KMS-11 (cell line): Measurements from ENCODE around the gene UHRF2.

ENCODE experiments used
- H2AFZ ChIP-seq: fragments of 200-600 bp; sonication (generic); 2 replicates; pipeline ENCODE4 v1.6.1; 2016; ENCODE audit warnings: antibody characterized with exemption, mixed run types, low read depth
- H3K27ac ChIP-seq: fragments of 200-600 bp; sonication (generic); 2 replicates; pipeline ENCODE4 v1.6.1; 2016; ENCODE audit warnings: mild to moderate bottlenecking, mixed run types
- H3K27me3 ChIP-seq: fragments of 200-600 bp; sonication (generic); 2 replicates; pipeline ENCODE4 v1.6.1; 2017; ENCODE audit warnings: mild to moderate bottlenecking, low read depth, mixed run types, moderate library complexity; ENCODE audit not compliant: insufficient read depth
- H3K36me3 ChIP-seq: fragments of 200-600 bp; sonication (generic); 2 replicates; pipeline ENCODE4 v1.6.1; 2017; ENCODE audit warnings: mild to moderate bottlenecking, mixed run types; ENCODE audit not compliant: insufficient read depth
- H3K4me1 ChIP-seq: fragments of 200-600 bp; sonication (generic); 2 replicates; pipeline ENCODE4 v1.6.1; 2016; ENCODE audit warnings: mild to moderate bottlenecking, low read depth, mixed run types; ENCODE audit not compliant: poor library complexity, severe bottlenecking
- H3K4me2 ChIP-seq: fragments of 200-600 bp; sonication (generic); 2 replicates; pipeline ENCODE4 v1.7.0; 2016; ENCODE audit warnings: mild to moderate bottlenecking, mixed run types
- H3K4me3 ChIP-seq: fragments of 200-600 bp; sonication (generic); IDR thresholded peaks from 2 replicates; pipeline ENCODE4 v1.6.1; 2017; ENCODE audit warnings: low read depth, low read length, mixed read lengths; ENCODE audit not compliant: insufficient read depth
- H3K79me2 ChIP-seq: fragments of 200-600 bp; sonication (generic); 2 replicates; pipeline ENCODE4 v1.6.1; 2016; ENCODE audit warnings: low read depth, mixed run types; ENCODE audit not compliant: insufficient read depth
- H3K9ac ChIP-seq: fragments of 200-600 bp; sonication (generic); 2 replicates; pipeline ENCODE4 v1.6.1; 2016; ENCODE audit warnings: mild to moderate bottlenecking, mixed run types
- H4K20me1 ChIP-seq: fragments of 200-600 bp; sonication (generic); 2 replicates; pipeline ENCODE4 v1.6.1; 2016; ENCODE audit warnings: mild to moderate bottlenecking, mixed run types; ENCODE audit not compliant: insufficient read depth
- CTCF ChIP-seq: fragments of 200-600 bp; sonication (generic); conservative IDR thresholded peaks from 2 replicates; pipeline ENCODE4 v1.6.1; 2017; ENCODE audit warnings: low read depth, mild to moderate bottlenecking, antibody characterized with exemption, low read length, moderate library complexity, mixed read lengths

Gene UHRF2

GRCh38 chr9:6410633-6411032, 2.4 kb upstream of the UHRF2 start:
- H3K4me1 ChIP-seq, result peaks cover 23% of the 10 kb centered on the region
- H3K27me3 ChIP-seq, result no peaks in the 10 kb centered on the region
- H3K9ac ChIP-seq, result no peak overlapping the region
- no peak overlapping the region for H3K4me2 ChIP-seq
- no peaks in the 10 kb centered on the region for H3K36me3 ChIP-seq
- no peak overlapping the region for H2AFZ ChIP-seq
- peaks cover 24% of the 10 kb centered on the region for H3K79me2 ChIP-seq
- H4K20me1 ChIP-seq, result peaks cover 8% of the 10 kb centered on the region; the same call in 1 of the 2 replicates
- TF ChIP-seq CTCF, result no peak
- no peak overlapping the region for H3K27ac ChIP-seq
- H3K4me3 ChIP-seq, result no peak overlapping the region

- Histone ChIP-seq H3K79me2 (peaks cover 54% of the 10 kb centered on the region), H3K4me1 (peaks cover 47% of the 10 kb centered on the region), H3K9ac (peak overlapping the region; percentile 96), H4K20me1 (peaks cover 10% of the 10 kb centered on the region; the same call in 1 of the 2 replicates), H3K4me2 (peak overlapping the region; percentile 77), H3K27me3 (no peaks in the 10 kb centered on the region), H2AFZ (peak overlapping the region; percentile 48; the same call in 1 of the 2 replicates), H3K36me3 (no peaks in the 10 kb centered on the region), H3K27ac (peak overlapping the region; percentile 99), H3K4me3 (no peak overlapping the region)
- no peak for TF ChIP-seq CTCF
Observed at GRCh38 chr9:6413365-6414246, 607 bp downstream of the UHRF2 start.

- Histone ChIP-seq H4K20me1 (peaks cover 10% of the 10 kb centered on the region; the same call in 1 of the 2 replicates), H3K9ac (peak overlapping the region; percentile 96), H3K4me2 (peak overlapping the region; percentile 77), H3K27me3 (no peaks in the 10 kb centered on the region), H3K36me3 (no peaks in the 10 kb centered on the region), H3K4me1 (peaks cover 53% of the 10 kb centered on the region), H2AFZ (no peak overlapping the region), H3K79me2 (peaks cover 60% of the 10 kb centered on the region), H3K27ac (peak overlapping the region; percentile 99), H3K4me3 (no peak overlapping the region)
- TF ChIP-seq CTCF, result no peak
Observed at GRCh38 chr9:6414247-6414641, 1.2 kb downstream of the UHRF2 start.

GRCh38 chr9:6415266-6415665, 2.3 kb downstream of the UHRF2 start:
- Histone ChIP-seq H4K20me1 (peaks cover 10% of the 10 kb centered on the region; the same call in 1 of the 2 replicates), H3K27me3 (no peaks in the 10 kb centered on the region), H3K36me3 (no peaks in the 10 kb centered on the region), H3K27ac (peak overlapping the region; percentile 99; the same call in 1 of the 2 replicates), H3K9ac (0 out of 2 replicates have a peak overlapping the region, but pooled peaks have one; percentile 96), H2AFZ (no peak overlapping the region), H3K4me2 (peak overlapping the region; percentile 77), H3K79me2 (peaks cover 70% of the 10 kb centered on the region), H3K4me3 (no peak overlapping the region), H3K4me1 (peaks cover 58% of the 10 kb centered on the region)
- TF ChIP-seq CTCF, result no peak
